ENCODE data around the gene UPP2. TPM values are rescaled to one million over a fixed set of nuclear protein-coding genes. Genes with fewer than 3 reads are reported as not detected.

UPP2 gene
- total RNA-seq, 1 experiment from 2014 or later = not detected

GRCh38 chr2:158066046-158066713 is 35.5 kb upstream of the UPP2 start:
- Histone ChIP-seq H3K9ac (ENCODE audit: low read length) (no peak overlapping the region), H3K4me2 (ENCODE audit: low read length) (no peak overlapping the region), H3K79me2 (ENCODE audit: low read length) (no peaks in the 10 kb centered on the region), H2AFZ (ENCODE audit: low read length) (no peak overlapping the region), H3K36me3 (ENCODE audit: low read depth, low read length) (no peaks in the 10 kb centered on the region), H3K4me3 (ENCODE audit: low read length) (no peak overlapping the region), H3K27me3 (ENCODE audit: low read length) (no peaks in the 10 kb centered on the region), H3K9me3 (ENCODE audit: low read length) (no peaks in the 10 kb centered on the region), H3K27ac (ENCODE audit: low read length) (no peak overlapping the region), H4K20me1 (ENCODE audit: low read length) (no peaks in the 10 kb centered on the region), H3F3A (ENCODE audit: low read length, unreplicated experiment) (no peaks in the 10 kb centered on the region), H3K4me1 (ENCODE audit: insufficient read depth, low read length) (no peaks in the 10 kb centered on the region), H3K9me2 (replicated peaks; ENCODE audit: low read length) (no peaks in the 10 kb centered on the region)
- intact Hi-C loops (cut with micrococcal nuclease) = no loop called here
- TF ChIP-seq EZH2 (IDR thresholded peaks at IDR 0.05; ENCODE audit: low read length, unreplicated experiment) (no peak), EZH2phosphoT487 (IDR thresholded peaks at IDR 0.05; ENCODE audit: borderline replicate concordance, low read length) (no peak), CTCF (conservative IDR thresholded peaks at IDR 0.05; ENCODE audit: low read depth, low read length) (no peak)
- POLR2A ChIA-PET (ENCODE audit: unreplicated experiment) = no interaction called here
- CTCF ChIA-PET = no interaction called here
- BruUV-seq (replicated peaks) = no TSS peak
- DNase-seq (no peak), ATAC-seq (no peak)

GRCh38 chr2:158071018-158071417 is 30.7 kb upstream of the UPP2 start:
- no TSS peak for BruUV-seq (replicated peaks)
- intact Hi-C loops (cut with micrococcal nuclease) = no loop called here
- no peak overlapping the region for H3K4me3 ChIP-seq (ENCODE audit: low read length)
- ATAC-seq (no peak), DNase-seq (no peak)
- ChIA-PET POLR2A (ENCODE audit: unreplicated experiment) (no interaction called here), CTCF (no interaction called here)
- H3K36me3 ChIP-seq (ENCODE audit: low read depth, low read length) = no peaks in the 10 kb centered on the region
- no peaks in the 10 kb centered on the region for H3K9me3 ChIP-seq (ENCODE audit: low read length)
- no peak overlapping the region for H3K9ac ChIP-seq (ENCODE audit: low read length)
- no peak overlapping the region for H2AFZ ChIP-seq (ENCODE audit: low read length)
- H3K79me2 ChIP-seq (ENCODE audit: low read length) = no peaks in the 10 kb centered on the region
- no peaks in the 10 kb centered on the region for H3K9me2 ChIP-seq (replicated peaks; ENCODE audit: low read length)
- no peaks in the 10 kb centered on the region for H3K4me1 ChIP-seq (ENCODE audit: insufficient read depth, low read length)
- H3K27me3 ChIP-seq (ENCODE audit: low read length) = no peaks in the 10 kb centered on the region
- no peak overlapping the region for H3K27ac ChIP-seq (ENCODE audit: low read length)
- H3K4me2 ChIP-seq (ENCODE audit: low read length) = no peak overlapping the region
- TF ChIP-seq EZH2phosphoT487 (IDR thresholded peaks at IDR 0.05; ENCODE audit: borderline replicate concordance, low read length) = no peak
- no peak for TF ChIP-seq EZH2 (IDR thresholded peaks at IDR 0.05; ENCODE audit: low read length, unreplicated experiment)
- TF ChIP-seq CTCF (conservative IDR thresholded peaks at IDR 0.05; ENCODE audit: low read depth, low read length) = no peak
- H3F3A ChIP-seq (ENCODE audit: low read length, unreplicated experiment) = no peaks in the 10 kb centered on the region
- no peaks in the 10 kb centered on the region for H4K20me1 ChIP-seq (ENCODE audit: low read length)

- CTCF ChIA-PET = no interaction called here
Observed at GRCh38 chr2:158072361-158072760, 29.3 kb upstream of the UPP2 start.

More at GRCh38 chr2:158072361-158072760, 29.3 kb upstream of the UPP2 start:
- H3K9me2 ChIP-seq (replicated peaks; ENCODE audit: low read length) = no peaks in the 10 kb centered on the region
- no peaks in the 10 kb centered on the region for H3F3A ChIP-seq (ENCODE audit: low read length, unreplicated experiment)
- H3K4me2 ChIP-seq (ENCODE audit: low read length) = no peak overlapping the region
- no peaks in the 10 kb centered on the region for H3K79me2 ChIP-seq (ENCODE audit: low read length)
- no peak overlapping the region for H2AFZ ChIP-seq (ENCODE audit: low read length)
- no peak overlapping the region for H3K9ac ChIP-seq (ENCODE audit: low read length)
- ATAC-seq (no peak), DNase-seq (no peak)
- H3K4me1 ChIP-seq (ENCODE audit: insufficient read depth, low read length) = no peaks in the 10 kb centered on the region
- H3K9me3 ChIP-seq (ENCODE audit: low read length) = 0 out of 2 replicates have a peak, but pooled peaks cover 5% of the 10 kb centered on the region
- no peaks in the 10 kb centered on the region for H3K36me3 ChIP-seq (ENCODE audit: low read depth, low read length)
- TF ChIP-seq CTCF (conservative IDR thresholded peaks at IDR 0.05; ENCODE audit: low read depth, low read length) (no peak), EZH2phosphoT487 (IDR thresholded peaks at IDR 0.05; ENCODE audit: borderline replicate concordance, low read length) (no peak), EZH2 (IDR thresholded peaks at IDR 0.05; ENCODE audit: low read length, unreplicated experiment) (no peak)
- no peaks in the 10 kb centered on the region for H3K27me3 ChIP-seq (ENCODE audit: low read length)
- H3K27ac ChIP-seq (ENCODE audit: low read length) = no peak overlapping the region
- BruUV-seq (replicated peaks) = no TSS peak
- POLR2A ChIA-PET (ENCODE audit: unreplicated experiment) = no interaction called here
- H3K4me3 ChIP-seq (ENCODE audit: low read length) = no peak overlapping the region
- intact Hi-C loops (cut with micrococcal nuclease) = no loop called here
- no peaks in the 10 kb centered on the region for H4K20me1 ChIP-seq (ENCODE audit: low read length)

Data from PC-3 (cell line).